Endodermal cell (in vitro differentiated cells): Measurements from ENCODE around the gene ARPP21. TPM values are rescaled to one million over a fixed set of nuclear protein-coding genes. Genes with fewer than 3 reads are reported as not detected.
"Not testable (repeated sequence)": the region's sequence is repeated elsewhere in the genome, so short reads cannot be mapped to it uniquely, and the experiment has no call there.

Experiments used
- DNase-seq: peaks from one replicate; pipeline ENCODE4 v3.0.0-alpha.2; 2017
- H3K27ac ChIP-seq: 2 replicates; pipeline ENCODE4 v1.5.1; 2013; ENCODE audit warnings: mild to moderate bottlenecking, low read depth, low read length, moderate library complexity
- H3K27me3 ChIP-seq: 2 replicates; pipeline ENCODE4 v1.6.1; 2013; ENCODE audit warnings: mild to moderate bottlenecking, low read length, moderate library complexity; ENCODE audit not compliant: insufficient read depth, control insufficient read depth, poor library complexity, severe bottlenecking
- H3K36me3 ChIP-seq: 2 replicates; pipeline ENCODE4 v1.7.0; 2013; ENCODE audit warnings: mild to moderate bottlenecking, low read length, moderate library complexity; ENCODE audit not compliant: control insufficient read depth, insufficient read depth
- H3K4me1 ChIP-seq: one replicate; pipeline ENCODE4 v1.7.0; 2013; ENCODE audit warnings: low read length; ENCODE audit not compliant: control insufficient read depth, insufficient read depth
- H3K4me3 ChIP-seq: 2 replicates; pipeline ENCODE4 v1.5.1; 2013; ENCODE audit warnings: mild to moderate bottlenecking, low read length, moderate library complexity
- H3K9ac ChIP-seq: 2 replicates; pipeline ENCODE4 v1.6.1; 2013; ENCODE audit warnings: mild to moderate bottlenecking, low read length, moderate library complexity; ENCODE audit not compliant: poor library complexity, severe bottlenecking; ENCODE audit errors: extremely low read depth
- H3K9me3 ChIP-seq: 2 replicates; pipeline ENCODE4 v1.6.1; 2013; ENCODE audit warnings: mild to moderate bottlenecking, low read length, moderate library complexity; ENCODE audit not compliant: control insufficient read depth
- H3K27ac Mint-ChIP-seq: 2 replicates; pipeline ENCODE4 v1.8.0; 2020; ENCODE audit warnings: mixed read lengths
- H3K27me3 Mint-ChIP-seq: 2 replicates; pipeline ENCODE4 v1.8.0; 2021; ENCODE audit warnings: mild to moderate bottlenecking, mixed read lengths; ENCODE audit not compliant: insufficient read depth
- H3K36me3 Mint-ChIP-seq: 2 replicates; pipeline ENCODE4 v1.8.0; 2020; ENCODE audit warnings: low read depth, mixed read lengths
- H3K4me1 Mint-ChIP-seq: 2 replicates; pipeline ENCODE4 v1.8.0; 2020; ENCODE audit warnings: mixed read lengths
- H3K4me3 Mint-ChIP-seq: 2 replicates; pipeline ENCODE4 v1.8.0; 2020; ENCODE audit warnings: mild to moderate bottlenecking, moderate library complexity, mixed read lengths
- H3K9me3 Mint-ChIP-seq: 2 replicates; pipeline ENCODE4 v1.8.0; 2020; ENCODE audit warnings: mild to moderate bottlenecking, mixed read lengths
- WGBS, 2 experiments: methylation state at CpG; one replicate each; pipeline versions ENCODE4 v1.1.5 to v1.1.7; 2013; ENCODE audit warnings: missing lambda C conversion rate in 2 of 2, mixed read lengths in 1 of 2; ENCODE audit not compliant: insufficient coverage in 1 of 2, insufficient read length in 1 of 2; 5-methylcytosine and 5-hydroxymethylcytosine counted together
- total RNA-seq, 2 donors: library from RNA; stranded (reverse); fragmentation: NEBNext Ultra II Directional in 1 of 2; extraction: Animal tissue kit (Norgen Biotek cat#: 25700) in 1 of 2; gene quantifications; 2 replicates in 1 of 2; 3 replicates in 1 of 2; pipeline ENCODE4 v1.2.1, GENCODE V29; 2021
- TF ChIP-seq, protein P1 (sequence below): fragments of 200-600 bp; sonication (generic); conservative IDR thresholded peaks from 2 replicates; pipeline ENCODE4 v1.5.0; 2021; ENCODE audit warnings: antibody characterized with exemption, mild to moderate bottlenecking

The ARPP21 gene
- total RNA-seq, 2 donors from 2014 or later = not detected

DNA sequence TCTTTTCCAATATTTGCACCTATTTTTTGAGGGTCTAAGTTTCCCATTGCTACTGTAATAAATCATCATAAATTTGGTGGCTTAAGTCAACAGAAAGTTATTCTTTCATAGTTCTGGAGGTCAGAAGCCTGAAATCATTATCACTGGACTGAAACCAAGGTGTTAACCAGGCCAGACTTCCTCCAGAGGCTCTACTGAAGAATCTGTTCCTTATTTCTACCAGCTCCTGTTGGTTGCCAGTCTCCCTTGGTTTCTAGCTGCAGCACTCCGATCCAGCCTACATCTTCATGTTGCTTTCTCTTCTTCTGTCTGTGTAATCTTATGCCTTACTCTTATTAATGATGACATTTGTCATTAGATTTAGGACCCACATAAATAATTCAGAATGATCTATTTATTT is 22.0 kb upstream of the ARPP21 start:
- Histone ChIP-seq H3K36me3 (no peaks in the 10 kb centered on the region), H3K4me1 (no peaks in the 10 kb centered on the region), H3K27me3 (no peaks in the 10 kb centered on the region), H3K4me3 (no peak overlapping the region), H3K27ac (no peak overlapping the region), H3K9me3 (no peaks in the 10 kb centered on the region), H3K9ac (no peak overlapping the region)
- Mint-ChIP-seq H3K4me1 (no peaks in the 10 kb centered on the region), H3K4me3 (no peak overlapping the region), H3K9me3 (peaks cover 9% of the 10 kb centered on the region), H3K27me3 (peaks cover 4% of the 10 kb centered on the region), H3K27ac (no peak overlapping the region), H3K36me3 (no peaks in the 10 kb centered on the region)
- WGBS, 2 experiments = 75% methylated on average over 1 of the region's 1 CpG; no CpG with 5 or more reads in 1 of the 2 experiments
- DNase-seq = no peak
- TF ChIP-seq, protein P1, sequence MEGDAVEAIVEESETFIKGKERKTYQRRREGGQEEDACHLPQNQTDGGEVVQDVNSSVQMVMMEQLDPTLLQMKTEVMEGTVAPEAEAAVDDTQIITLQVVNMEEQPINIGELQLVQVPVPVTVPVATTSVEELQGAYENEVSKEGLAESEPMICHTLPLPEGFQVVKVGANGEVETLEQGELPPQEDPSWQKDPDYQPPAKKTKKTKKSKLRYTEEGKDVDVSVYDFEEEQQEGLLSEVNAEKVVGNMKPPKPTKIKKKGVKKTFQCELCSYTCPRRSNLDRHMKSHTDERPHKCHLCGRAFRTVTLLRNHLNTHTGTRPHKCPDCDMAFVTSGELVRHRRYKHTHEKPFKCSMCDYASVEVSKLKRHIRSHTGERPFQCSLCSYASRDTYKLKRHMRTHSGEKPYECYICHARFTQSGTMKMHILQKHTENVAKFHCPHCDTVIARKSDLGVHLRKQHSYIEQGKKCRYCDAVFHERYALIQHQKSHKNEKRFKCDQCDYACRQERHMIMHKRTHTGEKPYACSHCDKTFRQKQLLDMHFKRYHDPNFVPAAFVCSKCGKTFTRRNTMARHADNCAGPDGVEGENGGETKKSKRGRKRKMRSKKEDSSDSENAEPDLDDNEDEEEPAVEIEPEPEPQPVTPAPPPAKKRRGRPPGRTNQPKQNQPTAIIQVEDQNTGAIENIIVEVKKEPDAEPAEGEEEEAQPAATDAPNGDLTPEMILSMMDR = no peak

DNA sequence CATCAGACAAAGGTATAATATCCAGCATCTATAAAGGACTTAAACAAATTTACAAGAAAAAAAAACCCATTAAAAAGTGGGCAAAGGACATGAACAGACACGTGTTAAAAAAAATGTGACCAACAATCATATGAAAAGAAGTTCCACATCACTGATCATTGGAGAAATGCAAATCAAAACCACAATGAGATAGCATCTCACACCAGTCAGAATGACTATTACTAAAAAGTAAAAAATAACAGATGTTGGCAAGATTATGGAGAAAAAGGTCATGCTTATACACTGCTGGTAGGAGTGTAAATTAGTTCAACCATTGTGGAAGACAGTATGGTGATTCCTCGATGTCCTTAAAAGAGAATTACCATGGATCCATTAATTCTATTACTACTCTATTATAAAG is 19.1 kb upstream of the ARPP21 start:
- H3K9ac ChIP-seq, H3K36me3 ChIP-seq, H3K4me3 Mint-ChIP-seq, H3K27me3 Mint-ChIP-seq, DNase-seq, H3K36me3 Mint-ChIP-seq, H3K4me1 Mint-ChIP-seq, H3K9me3 Mint-ChIP-seq, H3K4me1 ChIP-seq, H3K27ac Mint-ChIP-seq, H3K4me3 ChIP-seq, H3K9me3 ChIP-seq, H3K27me3 ChIP-seq, H3K27ac ChIP-seq: not testable (repeated sequence)
- 95% methylated on average over 1 of the region's 2 CpGs; no CpG with 5 or more reads in 1 of the 2 experiments for WGBS, 2 experiments

DNA sequence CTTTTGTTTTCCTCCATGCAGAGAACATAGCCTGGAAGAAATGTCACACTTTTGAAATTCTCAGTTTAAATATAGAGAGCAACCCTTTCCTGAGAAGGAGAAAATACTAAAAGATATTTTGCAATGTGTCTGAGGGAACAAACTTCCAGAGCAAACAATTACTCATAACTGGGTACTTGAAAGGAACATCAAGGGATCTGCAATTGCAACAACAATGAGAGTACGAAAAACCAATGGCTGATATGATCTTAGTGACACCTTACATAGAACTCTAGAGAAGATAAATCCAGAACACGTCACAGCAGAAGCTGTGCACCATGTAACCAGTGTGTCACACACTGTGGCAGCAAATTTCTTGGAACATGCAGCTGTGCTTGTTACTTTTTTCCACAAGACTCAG is 14.6 kb upstream of the ARPP21 start:
- DNase-seq = no peak
- no peaks in the 10 kb centered on the region for H3K27me3 ChIP-seq
- WGBS, 2 experiments = 89 to 90% methylated on average over 2 of the region's 2 CpGs
- no peak overlapping the region for H3K27ac ChIP-seq
- TF ChIP-seq, protein P1 = no peak
- H3K9ac ChIP-seq = no peak overlapping the region
- Mint-ChIP-seq H3K4me1 (no peaks in the 10 kb centered on the region), H3K27me3 (peaks cover 2% of the 10 kb centered on the region), H3K36me3 (no peaks in the 10 kb centered on the region), H3K9me3 (no peaks in the 10 kb centered on the region), H3K4me3 (no peak overlapping the region), H3K27ac (no peak overlapping the region)
- H3K4me1 ChIP-seq = no peaks in the 10 kb centered on the region
- H3K4me3 ChIP-seq = no peak overlapping the region
- H3K9me3 ChIP-seq = no peaks in the 10 kb centered on the region
- H3K36me3 ChIP-seq = no peaks in the 10 kb centered on the region
